ENCODE data around the gene RETREG3. TPM values are rescaled to one million over a fixed set of nuclear protein-coding genes. Genes with fewer than 3 reads are reported as not detected.

The RETREG3 gene
- total and polyA plus RNA-seq, 2 of the 13 experiments (the other 11 are each of a cell fraction or from before 2014, with no cell fraction given): 47.0 to 55.8 TPM

- TF ChIP-seq ZNF407 (CRISPR knock-in tag; IDR thresholded peaks at IDR 0.05; ENCODE audit: not compliant biosample characterization): peak; percentile 32
- TF ChIP-seq MEF2D (CRISPR knock-in tag; IDR thresholded peaks at IDR 0.05): no peak
- TF ChIP-seq, protein P1, sequence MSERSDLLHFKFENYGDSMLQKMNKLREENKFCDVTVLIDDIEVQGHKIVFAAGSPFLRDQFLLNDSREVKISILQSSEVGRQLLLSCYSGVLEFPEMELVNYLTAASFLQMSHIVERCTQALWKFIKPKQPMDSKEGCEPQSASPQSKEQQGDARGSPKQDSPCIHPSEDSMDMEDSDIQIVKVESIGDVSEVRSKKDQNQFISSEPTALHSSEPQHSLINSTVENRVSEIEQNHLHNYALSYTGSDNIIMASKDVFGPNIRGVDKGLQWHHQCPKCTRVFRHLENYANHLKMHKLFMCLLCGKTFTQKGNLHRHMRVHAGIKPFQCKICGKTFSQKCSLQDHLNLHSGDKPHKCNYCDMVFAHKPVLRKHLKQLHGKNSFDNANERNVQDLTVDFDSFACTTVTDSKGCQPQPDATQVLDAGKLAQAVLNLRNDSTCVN (CRISPR knock-in tag; IDR thresholded peaks at IDR 0.05; ENCODE audit: borderline replicate concordance): no peak
- TF ChIP-seq, protein P2, sequence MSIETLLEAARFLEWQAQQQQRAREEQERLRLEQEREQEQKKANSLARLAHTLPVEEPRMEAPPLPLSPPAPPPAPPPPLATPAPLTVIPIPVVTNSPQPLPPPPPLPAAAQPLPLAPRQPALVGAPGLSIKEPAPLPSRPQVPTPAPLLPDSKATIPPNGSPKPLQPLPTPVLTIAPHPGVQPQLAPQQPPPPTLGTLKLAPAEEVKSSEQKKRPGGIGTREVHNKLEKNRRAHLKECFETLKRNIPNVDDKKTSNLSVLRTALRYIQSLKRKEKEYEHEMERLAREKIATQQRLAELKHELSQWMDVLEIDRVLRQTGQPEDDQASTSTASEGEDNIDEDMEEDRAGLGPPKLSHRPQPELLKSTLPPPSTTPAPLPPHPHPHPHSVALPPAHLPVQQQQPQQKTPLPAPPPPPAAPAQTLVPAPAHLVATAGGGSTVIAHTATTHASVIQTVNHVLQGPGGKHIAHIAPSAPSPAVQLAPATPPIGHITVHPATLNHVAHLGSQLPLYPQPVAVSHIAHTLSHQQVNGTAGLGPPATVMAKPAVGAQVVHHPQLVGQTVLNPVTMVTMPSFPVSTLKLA (IDR thresholded peaks at IDR 0.05): no peak
- TF ChIP-seq ZNF737 (CRISPR knock-in tag; IDR thresholded peaks at IDR 0.05; ENCODE audit: borderline replicate concordance): no peak
- TF ChIP-seq ZNF724P (CRISPR knock-in tag; IDR thresholded peaks at IDR 0.05; ENCODE audit: borderline replicate concordance): no peak
- TF ChIP-seq KDM4B (CRISPR knock-in tag; IDR thresholded peaks at IDR 0.05): no peak
- TF ChIP-seq IKZF4 (CRISPR knock-in tag; IDR thresholded peaks at IDR 0.05; ENCODE audit: borderline replicate concordance, low read depth, not compliant biosample characterization): peak; percentile 32
- no peak for TF ChIP-seq ZNF432 (CRISPR knock-in tag; IDR thresholded peaks at IDR 0.05; ENCODE audit: borderline replicate concordance)
- TF ChIP-seq ZFAT (CRISPR knock-in tag; conservative IDR thresholded peaks at IDR 0.05): no peak
- no peak for TF ChIP-seq ETV6 (CRISPR knock-in tag; conservative IDR thresholded peaks at IDR 0.05)
- no peak for TF ChIP-seq ZNF557 (CRISPR knock-in tag; IDR thresholded peaks at IDR 0.05)
- TF ChIP-seq ZNF710 (CRISPR knock-in tag; IDR thresholded peaks at IDR 0.05; ENCODE audit: borderline replicate concordance): no peak
- TF ChIP-seq, protein P3, sequence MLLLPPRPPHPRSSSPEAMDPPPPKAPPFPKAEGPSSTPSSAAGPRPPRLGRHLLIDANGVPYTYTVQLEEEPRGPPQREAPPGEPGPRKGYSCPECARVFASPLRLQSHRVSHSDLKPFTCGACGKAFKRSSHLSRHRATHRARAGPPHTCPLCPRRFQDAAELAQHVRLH (CRISPR knock-in tag; IDR thresholded peaks at IDR 0.05; ENCODE audit: borderline replicate concordance, low read depth): no peak; the same call in 1 of the 2 replicates
- no peak for TF ChIP-seq MED13 (CRISPR knock-in tag; IDR thresholded peaks at IDR 0.05)
These were observed 73.8 kb downstream of the RETREG3 start (continued) for GRCh38 chr17:42535155-42536047.

Data from HepG2 (cell line).